Activated naive CD8-positive, alpha-beta T cell treated with anti-CD3 and anti-CD28 coated beads, Interleukin-2, amount 10 ng/mL, durations not matched to agents 7 days and 5 days (primary cell): ENCODE data around the gene CASP9. TPM values are rescaled to one million over a fixed set of nuclear protein-coding genes. Genes with fewer than 3 reads are reported as not detected.

Source experiments
- ATAC-seq: fragments of 150-1000 bp; cut with Tn5 transposase; one replicate; pipeline ENCODE4 v1.10.0; 2021; ENCODE audit warnings: low read depth, moderate library complexity
- POLR2A ChIA-PET: fragments of 350-600 bp; sonication (Branson Sonifier 250); formaldehyde crosslinking; loops from one replicate; lab custom pipeline; 2021; ENCODE audit warnings: antibody characterized with exemption; lab: Charles Lee
- DNase-seq: peaks from one replicate; pipeline ENCODE4 v3.0.0; 2021
- H3K27ac Mint-ChIP-seq: one replicate; pipeline ENCODE4 v1.8.0; 2022; ENCODE audit warnings: mild to moderate bottlenecking, mixed read lengths
- H3K27me3 Mint-ChIP-seq: one replicate; pipeline ENCODE4 v1.8.0; 2022; ENCODE audit warnings: mild to moderate bottlenecking, moderate library complexity, mixed read lengths
- H3K36me3 Mint-ChIP-seq: one replicate; pipeline ENCODE4 v1.8.0; 2021; ENCODE audit warnings: mild to moderate bottlenecking, mixed read lengths
- H3K4me1 Mint-ChIP-seq: one replicate; pipeline ENCODE4 v1.8.0; 2021; ENCODE audit warnings: mixed read lengths
- H3K4me3 Mint-ChIP-seq: one replicate; pipeline ENCODE4 v1.8.0; 2022; ENCODE audit warnings: mild to moderate bottlenecking, moderate library complexity, mixed read lengths
- H3K9me3 Mint-ChIP-seq: one replicate; pipeline ENCODE4 v1.8.0; 2021; ENCODE audit warnings: mixed read lengths
- total RNA-seq, 2 experiments: library from RNA; stranded (reverse); gene quantifications; one replicate each; pipeline ENCODE4 v1.2.3, GENCODE V29; 2021

Gene CASP9
- total RNA-seq, result 10 to 100 TPM in 1 of 2 experiments, 1 to 10 TPM in 1; 9.6 to 13.7 TPM

GRCh38 chr1:15524021-15524282, at the start of gene CASP9:
TSS of gene CASP9 (minus strand) at chr1:15524215. CDS start at chr1:15524200, 15 bp downstream.
- POLR2A ChIA-PET, result no interaction called here
- H3K4me1 Mint-ChIP-seq, result peaks cover 37% of the 10 kb centered on the region
- no peaks in the 10 kb centered on the region for H3K9me3 Mint-ChIP-seq
- peak within 1 kb of the TSS; percentile 100 for H3K27ac Mint-ChIP-seq
- peak within 1 kb of the TSS; percentile 93 for H3K4me3 Mint-ChIP-seq
- no peaks in the 10 kb centered on the region for H3K27me3 Mint-ChIP-seq
- ATAC-seq, result no peak
- no peak for DNase-seq
- H3K36me3 Mint-ChIP-seq, result peaks cover 3% of the 10 kb centered on the region

DNA sequence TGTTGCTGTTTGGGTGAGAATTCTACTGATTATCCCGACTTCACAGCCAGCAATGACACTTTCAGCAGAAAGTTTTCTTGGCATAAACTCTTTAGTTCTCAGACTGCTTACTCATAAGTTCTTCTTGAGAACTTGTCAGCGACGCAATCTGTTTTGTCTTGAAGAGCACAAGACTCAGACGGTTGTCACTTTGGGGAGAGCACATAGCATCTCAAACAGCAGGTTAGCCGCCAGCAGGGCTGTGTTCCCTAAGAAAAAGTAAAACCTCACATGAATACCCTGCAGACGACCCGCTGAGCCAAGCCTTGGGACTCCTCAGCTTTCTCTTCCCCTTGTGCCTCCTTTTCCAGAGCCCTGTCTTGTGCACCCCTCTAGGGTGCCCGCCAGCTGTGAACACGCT, 49.5 kb upstream of the CASP9 start:
- Mint-ChIP-seq H3K9me3 (no peaks in the 10 kb centered on the region), H3K4me3 (no peak overlapping the region), H3K27ac (no peak overlapping the region), H3K36me3 (peaks cover 15% of the 10 kb centered on the region), H3K27me3 (no peaks in the 10 kb centered on the region), H3K4me1 (peaks cover 12% of the 10 kb centered on the region)
- DNase-seq (no peak), ATAC-seq (no peak)
- POLR2A ChIA-PET, result interaction anchor here (0.7 kb wide), 1 partner anchor 9 kb away, joined by 3 read pairs; no protein-coding TSS in a partner anchor

DNA sequence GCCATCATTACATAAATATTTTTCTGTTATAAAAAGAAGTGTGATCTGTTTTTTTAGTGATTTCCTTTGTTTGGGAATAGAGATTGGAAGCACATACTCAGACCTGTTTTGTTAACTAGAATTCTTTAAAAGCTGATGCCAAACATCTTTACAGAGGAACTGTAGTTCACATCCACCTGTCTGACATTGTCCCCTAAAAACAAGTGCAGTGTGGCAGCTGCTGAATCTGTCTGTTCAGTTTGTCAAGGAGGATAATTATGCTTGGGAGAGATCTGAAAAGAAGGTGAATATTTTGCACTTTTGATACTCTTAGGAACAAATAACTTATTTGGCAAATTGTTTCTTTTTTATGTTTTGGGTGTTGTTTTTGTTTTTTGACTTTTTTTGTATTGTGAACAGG, 47.3 kb upstream of the CASP9 start:
- Mint-ChIP-seq H3K27ac (peak overlapping the region; percentile 6), H3K4me3 (no peak overlapping the region), H3K27me3 (no peaks in the 10 kb centered on the region), H3K4me1 (no peaks in the 10 kb centered on the region), H3K9me3 (no peaks in the 10 kb centered on the region), H3K36me3 (peaks cover 17% of the 10 kb centered on the region)
- ATAC-seq, result no peak
- DNase-seq, result no peak
- POLR2A ChIA-PET, result interaction anchor here (0.7 kb wide), 2 partner anchors 32 to 261 kb away, joined by 4 to 5 read pairs; no protein-coding TSS in a partner anchor

GRCh38 chr1:15570861-15571260, 46.8 kb upstream of the CASP9 start:
- DNase-seq, result no peak
- Mint-ChIP-seq H3K4me3 (no peak overlapping the region), H3K27me3 (no peaks in the 10 kb centered on the region), H3K27ac (no peak overlapping the region), H3K36me3 (peaks cover 19% of the 10 kb centered on the region), H3K4me1 (no peaks in the 10 kb centered on the region), H3K9me3 (no peaks in the 10 kb centered on the region)
- no peak for ATAC-seq
- POLR2A ChIA-PET, result no interaction called here

GRCh38 chr1:15568387-15569073, 44.5 kb upstream of the CASP9 start:
- ATAC-seq (no peak), DNase-seq (no peak)
- H3K4me1 Mint-ChIP-seq, result no peaks in the 10 kb centered on the region
- H3K9me3 Mint-ChIP-seq, result no peaks in the 10 kb centered on the region
- POLR2A ChIA-PET, result interaction anchor here (0.7 kb wide), 1 partner anchor 266 kb away, joined by 3 read pairs; no protein-coding TSS in a partner anchor
- peaks cover 21% of the 10 kb centered on the region for H3K36me3 Mint-ChIP-seq
- no peak overlapping the region for H3K4me3 Mint-ChIP-seq
- no peak overlapping the region for H3K27ac Mint-ChIP-seq
- H3K27me3 Mint-ChIP-seq, result no peaks in the 10 kb centered on the region

GRCh38 chr1:15559189-15559810, 35.3 kb upstream of the CASP9 start:
- no peaks in the 10 kb centered on the region for H3K27me3 Mint-ChIP-seq
- DNase-seq (no peak), ATAC-seq (no peak)
- POLR2A ChIA-PET, result no interaction called here
- no peak overlapping the region for H3K4me3 Mint-ChIP-seq
- H3K4me1 Mint-ChIP-seq, result peaks cover 2% of the 10 kb centered on the region
- peaks cover 8% of the 10 kb centered on the region for H3K36me3 Mint-ChIP-seq
- H3K27ac Mint-ChIP-seq, result no peak overlapping the region
- H3K9me3 Mint-ChIP-seq, result no peaks in the 10 kb centered on the region

DNA sequence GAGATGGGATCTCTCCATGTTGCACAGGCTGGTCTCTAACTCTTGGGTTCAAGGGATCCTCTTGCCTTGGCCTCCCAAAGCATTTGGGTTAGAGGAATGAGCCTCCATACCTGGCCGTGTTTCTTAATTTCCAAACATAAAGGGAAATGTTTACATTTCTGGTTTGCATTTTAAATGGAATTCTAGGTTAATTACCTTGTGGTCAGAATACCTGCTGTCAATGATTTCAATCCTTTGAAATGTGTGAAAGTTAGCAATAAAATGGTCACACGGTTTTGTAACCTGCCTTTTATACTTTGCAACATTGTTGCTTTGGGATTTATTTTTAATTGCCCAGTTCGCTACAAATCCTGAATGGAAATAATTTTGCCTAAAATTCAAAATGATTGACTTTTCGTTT, 34.5 kb upstream of the CASP9 start:
- peaks cover 8% of the 10 kb centered on the region for H3K36me3 Mint-ChIP-seq
- no peaks in the 10 kb centered on the region for H3K27me3 Mint-ChIP-seq
- H3K9me3 Mint-ChIP-seq, result no peaks in the 10 kb centered on the region
- ATAC-seq (no peak), DNase-seq (no peak)
- H3K4me3 Mint-ChIP-seq, result no peak overlapping the region
- H3K4me1 Mint-ChIP-seq, result peaks cover 2% of the 10 kb centered on the region
- H3K27ac Mint-ChIP-seq, result no peak overlapping the region
- POLR2A ChIA-PET, result no interaction called here

DNA sequence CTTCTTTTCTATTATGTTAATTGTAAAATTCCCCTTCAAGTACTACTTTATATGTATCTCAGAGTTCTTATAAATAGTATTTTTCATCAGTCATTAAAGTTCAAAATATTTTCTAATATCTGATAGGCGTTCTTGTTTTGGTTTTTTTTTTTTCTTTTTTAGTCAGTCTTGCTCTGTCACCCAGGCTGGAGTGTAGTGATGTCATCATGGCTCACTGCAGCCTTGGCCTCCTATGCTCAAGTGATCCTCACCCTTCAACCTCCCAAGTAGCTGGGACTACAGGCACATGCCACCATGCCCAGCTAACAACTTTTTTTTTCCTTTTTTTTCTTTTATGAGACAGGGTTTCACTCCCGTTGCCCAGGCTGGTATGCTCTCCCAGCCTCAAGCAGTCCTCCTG, 33.6 kb upstream of the CASP9 start:
- POLR2A ChIA-PET, result interaction anchor here (0.7 kb wide), 1 partner anchor 346 kb away, joined by 3 read pairs; no protein-coding TSS in a partner anchor
- H3K4me1 Mint-ChIP-seq, result peaks cover 4% of the 10 kb centered on the region
- H3K9me3 Mint-ChIP-seq, result no peaks in the 10 kb centered on the region
- peaks cover 9% of the 10 kb centered on the region for H3K36me3 Mint-ChIP-seq
- no peaks in the 10 kb centered on the region for H3K27me3 Mint-ChIP-seq
- DNase-seq, result no peak
- H3K4me3 Mint-ChIP-seq, result no peak overlapping the region
- H3K27ac Mint-ChIP-seq, result no peak overlapping the region
- ATAC-seq, result no peak

DNA sequence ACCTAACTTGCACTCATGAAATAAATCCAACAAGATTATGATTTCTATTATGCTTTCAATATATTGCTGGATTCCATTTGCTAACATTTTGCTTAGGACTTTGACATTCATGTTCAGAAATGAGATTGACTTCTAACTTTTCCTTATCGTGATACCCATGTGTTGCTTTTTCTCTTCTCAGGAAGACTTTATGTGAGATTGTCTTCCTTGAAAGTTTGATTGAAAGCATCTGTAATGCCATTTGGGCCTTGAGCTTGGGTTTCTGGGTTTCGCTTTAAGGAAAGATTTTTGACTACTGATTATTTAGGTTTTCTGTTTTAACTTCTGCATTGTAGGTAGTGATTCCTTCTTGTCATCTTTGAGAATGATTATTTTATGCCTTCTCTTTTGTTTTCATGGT, 33.0 kb upstream of the CASP9 start:
- ATAC-seq (no peak), DNase-seq (no peak)
- Mint-ChIP-seq H3K36me3 (peaks cover 9% of the 10 kb centered on the region), H3K9me3 (no peaks in the 10 kb centered on the region), H3K4me3 (no peak overlapping the region), H3K4me1 (peaks cover 3% of the 10 kb centered on the region), H3K27me3 (no peaks in the 10 kb centered on the region), H3K27ac (no peak overlapping the region)
- POLR2A ChIA-PET, result no interaction called here

- Mint-ChIP-seq H3K4me3 (no peak overlapping the region), H3K36me3 (peaks cover 15% of the 10 kb centered on the region), H3K27me3 (no peaks in the 10 kb centered on the region), H3K27ac (no peak overlapping the region), H3K9me3 (no peaks in the 10 kb centered on the region), H3K4me1 (peaks cover 1% of the 10 kb centered on the region)
- POLR2A ChIA-PET, result no interaction called here
- DNase-seq, result no peak
- ATAC-seq, result no peak
Measured at GRCh38 chr1:15550573-15550972, 26.6 kb upstream of the CASP9 start.

- H3K36me3 Mint-ChIP-seq, result peaks cover 14% of the 10 kb centered on the region
- no peak for DNase-seq
- POLR2A ChIA-PET, result no interaction called here
- ATAC-seq, result no peak
- no peaks in the 10 kb centered on the region for H3K4me1 Mint-ChIP-seq
- no peaks in the 10 kb centered on the region for H3K27me3 Mint-ChIP-seq
- H3K4me3 Mint-ChIP-seq, result no peak overlapping the region
- no peak overlapping the region for H3K27ac Mint-ChIP-seq
- no peaks in the 10 kb centered on the region for H3K9me3 Mint-ChIP-seq
Measured at GRCh38 chr1:15546641-15547040, 22.6 kb upstream of the CASP9 start.

DNA sequence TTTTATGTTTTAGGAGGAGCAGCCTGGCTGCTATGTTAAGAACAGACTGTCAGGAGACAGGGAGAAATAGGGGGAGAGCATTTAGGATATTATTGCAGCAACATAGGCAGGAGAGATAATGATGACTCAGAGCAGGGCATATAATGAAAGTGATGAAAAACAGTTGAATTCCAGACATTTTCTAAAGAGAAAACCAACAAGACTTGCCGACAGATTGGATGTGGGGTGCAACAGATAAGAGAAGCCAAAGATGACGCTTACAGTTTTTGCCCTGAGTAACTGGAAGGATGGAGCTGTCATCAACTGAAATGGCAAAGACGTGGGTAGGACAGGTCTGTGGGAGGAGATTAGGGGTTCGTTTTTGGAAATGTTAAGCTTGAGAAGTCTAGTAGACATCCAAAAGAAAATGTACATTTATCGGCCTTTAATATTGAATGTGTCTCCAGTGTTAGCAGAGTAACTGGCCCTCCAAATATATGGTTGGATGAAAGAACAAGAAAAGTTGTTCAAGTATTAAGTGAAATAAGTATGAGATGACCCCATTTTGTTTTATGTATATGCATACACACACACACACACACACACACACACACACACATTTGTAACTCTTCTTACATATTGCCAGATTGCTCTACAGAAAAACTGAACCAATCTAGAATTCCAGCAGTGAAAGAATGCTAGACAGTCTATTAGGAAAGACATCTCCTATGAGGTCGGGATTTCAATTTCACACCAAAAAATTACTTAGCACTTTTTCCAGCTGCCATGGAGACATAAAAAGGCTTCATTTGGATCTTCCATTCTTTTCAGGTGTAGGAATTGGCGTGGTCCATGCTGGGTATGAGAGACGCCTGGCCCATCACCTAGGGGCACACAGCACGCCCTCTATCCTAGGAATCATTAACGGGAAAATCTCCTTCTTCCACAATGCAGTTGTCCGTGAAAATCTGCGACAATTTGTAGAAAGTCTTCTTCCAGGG, 19.9 kb upstream of the CASP9 start:
- POLR2A ChIA-PET, result no interaction called here
- no peak for DNase-seq
- no peaks in the 10 kb centered on the region for H3K27me3 Mint-ChIP-seq
- no peak overlapping the region for H3K4me3 Mint-ChIP-seq
- ATAC-seq, result no peak
- H3K27ac Mint-ChIP-seq, result no peak overlapping the region
- no peaks in the 10 kb centered on the region for H3K4me1 Mint-ChIP-seq
- H3K9me3 Mint-ChIP-seq, result no peaks in the 10 kb centered on the region
- H3K36me3 Mint-ChIP-seq, result peaks cover 7% of the 10 kb centered on the region

DNA sequence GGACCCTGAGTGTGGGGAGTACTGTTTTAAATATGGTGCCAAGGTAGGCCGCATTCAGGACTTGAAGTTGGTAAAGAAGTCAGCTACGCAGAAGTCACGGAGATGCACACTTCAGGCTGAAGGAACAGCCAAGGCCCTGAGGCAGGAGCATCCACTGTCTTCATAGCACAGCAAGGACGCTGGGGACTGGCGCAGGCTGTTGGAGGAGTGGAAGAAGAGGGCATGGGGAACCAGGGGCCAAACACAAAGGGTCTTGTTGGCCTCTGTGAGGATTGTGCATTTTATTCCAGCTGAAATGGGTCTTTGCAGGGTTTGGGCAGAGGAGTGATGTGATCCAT, 19.2 kb upstream of the CASP9 start:
- H3K4me1 Mint-ChIP-seq, result no peaks in the 10 kb centered on the region
- H3K4me3 Mint-ChIP-seq, result no peak overlapping the region
- H3K27ac Mint-ChIP-seq, result no peak overlapping the region
- DNase-seq (no peak), ATAC-seq (no peak)
- POLR2A ChIA-PET, result no interaction called here
- no peaks in the 10 kb centered on the region for H3K27me3 Mint-ChIP-seq
- H3K9me3 Mint-ChIP-seq, result no peaks in the 10 kb centered on the region
- H3K36me3 Mint-ChIP-seq, result peaks cover 10% of the 10 kb centered on the region
